K562 (cell line): Measurements from ENCODE around the gene PRKAR1B.

Experiments
- TBP ChIP-seq: optimal IDR thresholded peaks from 2 replicates; pipeline ENCODE3; 2011; ENCODE audit warnings: low read depth, low read length, improper control_type of control experiment
- TF ChIP-seq, protein P1 (sequence below): fragments of 250-450 bp; sonication (Bioruptor Pico); IDR thresholded peaks from 2 replicates; pipeline ENCODE4 v1.8.0; 2021; ENCODE audit warnings: moderate library complexity, mild to moderate bottlenecking, inconsistent platforms

DNA sequence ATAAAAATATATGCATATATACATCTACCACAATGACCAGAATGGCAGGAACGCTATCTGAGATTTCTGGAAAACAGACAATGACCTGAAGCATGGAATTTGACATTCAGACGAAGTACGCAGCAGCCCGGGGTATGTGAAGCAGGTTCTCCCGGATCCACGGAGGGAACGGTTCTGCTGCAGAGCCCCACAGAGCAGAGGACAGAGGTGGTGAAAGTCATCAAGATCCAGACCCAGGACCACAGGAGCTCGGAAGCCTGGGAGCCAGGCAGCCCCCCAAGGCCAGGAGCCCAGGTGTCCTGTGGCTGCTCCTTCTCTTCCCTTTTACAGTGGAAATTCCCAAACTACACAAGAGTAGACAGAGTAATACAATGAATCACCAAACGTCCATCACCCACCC is 42.7 kb downstream of the PRKAR1B start:
- no peak for TF ChIP-seq TBP
- TF ChIP-seq, protein P1, sequence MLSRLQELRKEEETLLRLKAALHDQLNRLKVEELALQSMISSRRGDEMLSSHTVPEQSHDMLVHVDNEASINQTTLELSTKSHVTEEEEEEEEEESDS (CRISPR knock-in tag), result no peak
